Colonic mucosa (tissue), 4 donors: ENCODE results near the gene PRR15. TPM values are rescaled to one million over a fixed set of nuclear protein-coding genes. Genes with fewer than 3 reads are reported as not detected.

ENCODE experiments used
- DNase-seq: peaks from one replicate; pipeline ENCODE4 v3.0.0-alpha.2; 2020
- H3K27ac ChIP-seq: fragments of 200-600 bp; one replicate; pipeline ENCODE4 v1.8.0; 2021
- H3K27me3 ChIP-seq: fragments of 200-600 bp; one replicate; pipeline ENCODE4 v1.8.0; 2021
- H3K36me3 ChIP-seq: fragments of 200-600 bp; one replicate; pipeline ENCODE4 v1.8.0; 2021
- H3K4me1 ChIP-seq: fragments of 200-600 bp; one replicate; pipeline ENCODE4 v1.8.0; 2021; ENCODE audit warnings: mild to moderate bottlenecking
- H3K4me3 ChIP-seq: fragments of 200-600 bp; one replicate; pipeline ENCODE4 v1.8.0; 2021
- H3K9ac ChIP-seq, 2 donors: one replicate each; pipeline ENCODE4 v1.7.0; 2013; ENCODE audit warnings: control low read depth in 2 of 2, low read depth in 2 of 2, low read length in 2 of 2
- H3K9me3 ChIP-seq: fragments of 200-600 bp; one replicate; pipeline ENCODE4 v1.8.0; 2021
- intact Hi-C: fragments of 100-400 bp; cut with DNase I; formaldehyde crosslinking; loops from one replicate; pipeline ENCODE4 v1.14.1; 2022
- total RNA-seq, 2 donors: library from RNA; stranded (reverse); fragmentation: NEBNext Ultra II Directional in 1 of 2; extraction: Animal tissue kit (Norgen Biotek cat#: 25700) in 1 of 2; gene quantifications; one replicate each; pipeline ENCODE4 v1.2.1, GENCODE V29; 2021
- TF ChIP-seq, protein P1 (sequence below): fragments of 200-600 bp; IDR thresholded peaks from one replicate; pipeline ENCODE4 v1.8.0; 2022; ENCODE audit warnings: antibody characterized with exemption, mild to moderate bottlenecking
- donor health status: healthy.
- donor health status: DM: no; HTN: no; CAD: no.
- donor health status: DM: no; HTN: no; CAD: no.

PRR15 gene
- total RNA-seq, 2 donors from 2014 or later = 129 to 194 TPM

DNA sequence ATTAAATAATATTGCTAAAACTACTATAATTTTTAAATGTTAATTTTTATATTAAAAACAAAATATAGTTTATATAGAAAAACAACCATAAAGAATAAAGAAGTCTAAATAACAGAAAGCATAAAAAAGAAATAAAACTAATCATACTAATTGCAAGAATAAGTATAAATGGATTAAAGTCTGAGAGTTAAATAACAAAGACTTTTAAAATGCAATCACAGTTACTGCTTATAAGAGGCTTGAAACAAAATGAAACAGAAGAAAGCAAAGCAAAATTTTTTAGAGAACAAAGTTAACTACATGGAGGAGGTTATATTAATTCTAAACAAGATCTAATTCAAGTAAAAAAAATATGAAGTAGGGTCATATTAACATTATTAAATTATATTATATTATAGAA lies 41.1 kb downstream of the PRR15 start:
- H3K36me3 ChIP-seq = no peaks in the 10 kb centered on the region
- no peaks in the 10 kb centered on the region for H3K9me3 ChIP-seq
- TF ChIP-seq, protein P1, sequence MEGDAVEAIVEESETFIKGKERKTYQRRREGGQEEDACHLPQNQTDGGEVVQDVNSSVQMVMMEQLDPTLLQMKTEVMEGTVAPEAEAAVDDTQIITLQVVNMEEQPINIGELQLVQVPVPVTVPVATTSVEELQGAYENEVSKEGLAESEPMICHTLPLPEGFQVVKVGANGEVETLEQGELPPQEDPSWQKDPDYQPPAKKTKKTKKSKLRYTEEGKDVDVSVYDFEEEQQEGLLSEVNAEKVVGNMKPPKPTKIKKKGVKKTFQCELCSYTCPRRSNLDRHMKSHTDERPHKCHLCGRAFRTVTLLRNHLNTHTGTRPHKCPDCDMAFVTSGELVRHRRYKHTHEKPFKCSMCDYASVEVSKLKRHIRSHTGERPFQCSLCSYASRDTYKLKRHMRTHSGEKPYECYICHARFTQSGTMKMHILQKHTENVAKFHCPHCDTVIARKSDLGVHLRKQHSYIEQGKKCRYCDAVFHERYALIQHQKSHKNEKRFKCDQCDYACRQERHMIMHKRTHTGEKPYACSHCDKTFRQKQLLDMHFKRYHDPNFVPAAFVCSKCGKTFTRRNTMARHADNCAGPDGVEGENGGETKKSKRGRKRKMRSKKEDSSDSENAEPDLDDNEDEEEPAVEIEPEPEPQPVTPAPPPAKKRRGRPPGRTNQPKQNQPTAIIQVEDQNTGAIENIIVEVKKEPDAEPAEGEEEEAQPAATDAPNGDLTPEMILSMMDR = no peak
- H3K27me3 ChIP-seq = no peaks in the 10 kb centered on the region
- H3K27ac ChIP-seq = no peak overlapping the region
- H3K4me1 ChIP-seq = no peaks in the 10 kb centered on the region
- no peak for DNase-seq
- H3K4me3 ChIP-seq = no peak overlapping the region
- intact Hi-C loops = loop anchor here (5.0 kb wide), 1 partner anchor 37 kb away; no protein-coding TSS in a partner anchor
- no peak overlapping the region for H3K9ac ChIP-seq

- Histone ChIP-seq H3K36me3 (no peaks in the 10 kb centered on the region), H3K4me3 (no peak overlapping the region), H3K27me3 (no peaks in the 10 kb centered on the region), H3K9me3 (no peaks in the 10 kb centered on the region), H3K4me1 (no peaks in the 10 kb centered on the region), H3K27ac (peak overlapping the region; percentile 80), H3K9ac (peak overlapping the region in 1 of 2 donors; percentile 30)
- intact Hi-C loops = loop anchor here (5.0 kb wide), 1 partner anchor 38 kb away; no protein-coding TSS in a partner anchor
- DNase-seq = no peak
- TF ChIP-seq, protein P1 = no peak
Measured at GRCh38 chr7:29605671-29606070, 42.0 kb downstream of the PRR15 start.

- H3K9me3 ChIP-seq = no peaks in the 10 kb centered on the region
- no peak overlapping the region for H3K4me3 ChIP-seq
- H3K36me3 ChIP-seq = no peaks in the 10 kb centered on the region
- peak overlapping the region in 1 of 2 donors; percentile 30 for H3K9ac ChIP-seq
- H3K27ac ChIP-seq = peak overlapping the region; percentile 80
- TF ChIP-seq, protein P1 = no peak
- intact Hi-C loops = loop anchor here (5.0 kb wide), 1 partner anchor 39 kb away; no protein-coding TSS in a partner anchor
- no peaks in the 10 kb centered on the region for H3K27me3 ChIP-seq
- DNase-seq = peak; percentile 78
- H3K4me1 ChIP-seq = no peaks in the 10 kb centered on the region
Measured at GRCh38 chr7:29606287-29606721, 42.7 kb downstream of the PRR15 start.

DNA sequence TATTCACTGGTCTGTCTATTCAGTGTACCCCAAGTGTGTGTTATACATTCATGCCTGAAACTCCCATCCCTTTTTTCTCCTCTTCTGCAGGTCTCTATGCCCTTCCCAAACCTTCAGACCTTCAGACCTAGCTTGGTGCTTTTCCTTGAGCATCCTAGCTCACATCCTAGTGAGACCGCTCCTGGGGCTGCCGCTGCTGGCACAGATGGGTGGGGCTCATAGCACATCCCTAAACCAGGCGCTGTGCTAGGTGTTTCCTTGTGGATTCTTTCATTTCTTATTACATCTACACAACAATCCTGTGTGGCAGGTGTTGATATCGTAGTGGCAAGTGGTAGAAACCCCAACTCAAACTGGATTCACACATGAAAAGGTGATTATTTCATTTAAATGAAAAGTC lies 43.2 kb downstream of the PRR15 start:
- DNase-seq = peak; percentile 61
- Histone ChIP-seq H3K4me1 (no peaks in the 10 kb centered on the region), H3K36me3 (no peaks in the 10 kb centered on the region), H3K4me3 (no peak overlapping the region), H3K27me3 (no peaks in the 10 kb centered on the region), H3K27ac (peak overlapping the region; percentile 80), H3K9ac (peak overlapping the region in 1 of 2 donors; percentile 30), H3K9me3 (no peaks in the 10 kb centered on the region)
- intact Hi-C loops = loop anchor here (5.0 kb wide), 1 partner anchor 40 kb away; no protein-coding TSS in a partner anchor
- TF ChIP-seq, protein P1 = no peak

- H3K4me3 ChIP-seq = no peak overlapping the region
- peak overlapping the region; percentile 80 for H3K27ac ChIP-seq
- TF ChIP-seq, protein P1 = no peak
- DNase-seq = no peak
- no peaks in the 10 kb centered on the region for H3K36me3 ChIP-seq
- no peaks in the 10 kb centered on the region for H3K9me3 ChIP-seq
- H3K9ac ChIP-seq = peak overlapping the region in 1 of 2 donors; percentile 30
- no peaks in the 10 kb centered on the region for H3K4me1 ChIP-seq
- no peaks in the 10 kb centered on the region for H3K27me3 ChIP-seq
- intact Hi-C loops = loop anchor here (5.0 kb wide), 1 partner anchor 40 kb away; no protein-coding TSS in a partner anchor
Measured at GRCh38 chr7:29607259-29607658, 43.6 kb downstream of the PRR15 start.
